ENCODE results near the gene HTR4.

DNA sequence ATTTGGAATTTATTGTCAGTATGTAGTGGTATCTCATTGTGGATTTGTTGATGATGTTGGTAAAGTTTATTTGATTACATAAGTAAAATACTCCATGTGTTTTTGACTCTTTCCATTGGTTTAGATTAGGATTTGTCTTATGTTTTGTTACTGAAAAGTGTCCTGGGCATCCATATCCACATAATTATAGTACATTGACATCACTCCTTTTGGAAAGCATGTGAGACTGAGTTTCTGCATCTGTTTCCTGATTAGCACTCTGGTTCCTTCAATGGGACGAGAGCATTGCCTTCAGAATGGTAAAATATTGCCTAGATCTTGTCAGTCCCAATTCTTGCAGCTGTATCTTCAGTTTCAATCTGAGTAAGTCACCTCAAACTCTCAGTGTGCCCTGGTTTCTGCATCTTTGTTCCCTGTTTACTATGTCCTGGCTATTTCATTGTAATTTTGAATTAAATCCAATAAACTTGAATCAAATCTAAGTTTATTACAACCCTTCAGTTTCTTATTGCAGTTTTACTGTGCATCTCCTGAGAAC, 142.4 kb downstream of the HTR4 start:
- TF ChIP-seq POLR2A (IDR thresholded peaks at IDR 0.05; ENCODE audit: low read length): no peak
- no peak for TF ChIP-seq GATA1 (IDR thresholded peaks at IDR 0.05; ENCODE audit: low read depth, low read length)
